Astrocyte (in vitro differentiated cells and primary cell): Measurements from ENCODE around the gene ST14.
"Not testable (repeated sequence)": the region's sequence is repeated elsewhere in the genome, so short reads cannot be mapped to it uniquely, and the experiment has no call there.

Experiments used
- EZH2 ChIP-seq: IDR thresholded peaks from 2 replicates; pipeline ENCODE4 v1.6.1; 2012; ENCODE audit warnings: mild to moderate bottlenecking, low read length, inconsistent platforms; ENCODE audit not compliant: insufficient read depth
- TF ChIP-seq, protein P1 (sequence below): IDR thresholded peaks from 2 replicates; pipeline ENCODE4 v1.5.1; 2011; ENCODE audit warnings: low read depth, mild to moderate bottlenecking, inconsistent platforms, low read length, moderate library complexity; ENCODE audit not compliant: insufficient read depth

- TF ChIP-seq, protein P1, sequence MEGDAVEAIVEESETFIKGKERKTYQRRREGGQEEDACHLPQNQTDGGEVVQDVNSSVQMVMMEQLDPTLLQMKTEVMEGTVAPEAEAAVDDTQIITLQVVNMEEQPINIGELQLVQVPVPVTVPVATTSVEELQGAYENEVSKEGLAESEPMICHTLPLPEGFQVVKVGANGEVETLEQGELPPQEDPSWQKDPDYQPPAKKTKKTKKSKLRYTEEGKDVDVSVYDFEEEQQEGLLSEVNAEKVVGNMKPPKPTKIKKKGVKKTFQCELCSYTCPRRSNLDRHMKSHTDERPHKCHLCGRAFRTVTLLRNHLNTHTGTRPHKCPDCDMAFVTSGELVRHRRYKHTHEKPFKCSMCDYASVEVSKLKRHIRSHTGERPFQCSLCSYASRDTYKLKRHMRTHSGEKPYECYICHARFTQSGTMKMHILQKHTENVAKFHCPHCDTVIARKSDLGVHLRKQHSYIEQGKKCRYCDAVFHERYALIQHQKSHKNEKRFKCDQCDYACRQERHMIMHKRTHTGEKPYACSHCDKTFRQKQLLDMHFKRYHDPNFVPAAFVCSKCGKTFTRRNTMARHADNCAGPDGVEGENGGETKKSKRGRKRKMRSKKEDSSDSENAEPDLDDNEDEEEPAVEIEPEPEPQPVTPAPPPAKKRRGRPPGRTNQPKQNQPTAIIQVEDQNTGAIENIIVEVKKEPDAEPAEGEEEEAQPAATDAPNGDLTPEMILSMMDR, result not testable (repeated sequence)
- TF ChIP-seq EZH2, result not testable (repeated sequence)
Measured at GRCh38 chr11:130172001-130172400, 12.4 kb downstream of the ST14 start.
